Measurements from ENCODE around the gene APP. TPM values are rescaled to one million over a fixed set of nuclear protein-coding genes. Genes with fewer than 3 reads are reported as not detected.

APP gene
- total and polyA plus RNA-seq, 2 of the 13 experiments (the other 11 are each of a cell fraction or from before 2014, with no cell fraction given): 70.6 to 262 TPM

- Histone ChIP-seq H3K27ac (ENCODE audit: extremely low read length, insufficient read depth, low read length) (no peak overlapping the region), H4K20me1 (ENCODE audit: insufficient read depth, low read length) (no peaks in the 10 kb centered on the region), H3K36me3 (replicated peaks in 1 of 2; ENCODE audit: control insufficient read depth in 1 of 2, insufficient read depth in 2 of 2, low read length in 2 of 2) (0 out of 5 replicates have a peak, but pooled peaks cover 2 to 5% of the 10 kb centered on the region in 2 experiments), H3K9ac (ENCODE audit: insufficient read depth, low read depth, low read length) (no peak overlapping the region), H3K27me3 (ENCODE audit: control insufficient read depth in 1 of 2, insufficient read depth in 2 of 2, low read length in 2 of 2) (no peaks in the 10 kb centered on the region), H3K9me3 (ENCODE audit: low read length) (no peaks in the 10 kb centered on the region), H3K79me2 (ENCODE audit: insufficient read depth, low read length) (no peaks in the 10 kb centered on the region), H3K4me3 (replicated peaks in 1 of 3; ENCODE audit: insufficient read depth in 1 of 3, low read depth in 2 of 3, low read length in 3 of 3) (no peak overlapping the region), H3K4me2 (ENCODE audit: low read depth, low read length) (no peak overlapping the region), H2AFZ (ENCODE audit: low read length) (no peak overlapping the region), H3K4me1 (ENCODE audit: insufficient read depth, low read length) (no peaks in the 10 kb centered on the region)
- in situ Hi-C loops (cut with HindIII; ENCODE audit: extremely low pct_ligation_motif_present, low pct_unique_long_range_greater_than_20kb) (no loop called here), intact Hi-C loops (cut with micrococcal nuclease; ENCODE audit: unreplicated experiment) (no loop called here)
- FAIRE-seq (no peak), DNase-seq (ENCODE audit: low spot score) (no peak), ATAC-seq (no peak)
- no TSS peak for BruUV-seq (replicated peaks)
- 67% methylated on average over 13 of the region's 14 CpGs for WGBS (ENCODE audit: low lambda C conversion rate)
- POLR2A ChIA-PET: no interaction called here
- CTCF ChIA-PET (ENCODE audit: low intra/inter-chr PET ratio, low total read pairs): no interaction called here
- TF ChIP-seq, protein P1, sequence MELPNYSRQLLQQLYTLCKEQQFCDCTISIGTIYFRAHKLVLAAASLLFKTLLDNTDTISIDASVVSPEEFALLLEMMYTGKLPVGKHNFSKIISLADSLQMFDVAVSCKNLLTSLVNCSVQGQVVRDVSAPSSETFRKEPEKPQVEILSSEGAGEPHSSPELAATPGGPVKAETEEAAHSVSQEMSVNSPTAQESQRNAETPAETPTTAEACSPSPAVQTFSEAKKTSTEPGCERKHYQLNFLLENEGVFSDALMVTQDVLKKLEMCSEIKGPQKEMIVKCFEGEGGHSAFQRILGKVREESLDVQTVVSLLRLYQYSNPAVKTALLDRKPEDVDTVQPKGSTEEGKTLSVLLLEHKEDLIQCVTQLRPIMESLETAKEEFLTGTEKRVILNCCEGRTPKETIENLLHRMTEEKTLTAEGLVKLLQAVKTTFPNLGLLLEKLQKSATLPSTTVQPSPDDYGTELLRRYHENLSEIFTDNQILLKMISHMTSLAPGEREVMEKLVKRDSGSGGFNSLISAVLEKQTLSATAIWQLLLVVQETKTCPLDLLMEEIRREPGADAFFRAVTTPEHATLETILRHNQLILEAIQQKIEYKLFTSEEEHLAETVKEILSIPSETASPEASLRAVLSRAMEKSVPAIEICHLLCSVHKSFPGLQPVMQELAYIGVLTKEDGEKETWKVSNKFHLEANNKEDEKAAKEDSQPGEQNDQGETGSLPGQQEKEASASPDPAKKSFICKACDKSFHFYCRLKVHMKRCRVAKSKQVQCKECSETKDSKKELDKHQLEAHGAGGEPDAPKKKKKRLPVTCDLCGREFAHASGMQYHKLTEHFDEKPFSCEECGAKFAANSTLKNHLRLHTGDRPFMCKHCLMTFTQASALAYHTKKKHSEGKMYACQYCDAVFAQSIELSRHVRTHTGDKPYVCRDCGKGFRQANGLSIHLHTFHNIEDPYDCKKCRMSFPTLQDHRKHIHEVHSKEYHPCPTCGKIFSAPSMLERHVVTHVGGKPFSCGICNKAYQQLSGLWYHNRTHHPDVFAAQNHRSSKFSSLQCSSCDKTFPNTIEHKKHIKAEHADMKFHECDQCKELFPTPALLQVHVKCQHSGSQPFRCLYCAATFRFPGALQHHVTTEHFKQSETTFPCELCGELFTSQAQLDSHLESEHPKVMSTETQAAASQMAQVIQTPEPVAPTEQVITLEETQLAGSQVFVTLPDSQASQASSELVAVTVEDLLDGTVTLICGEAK (IDR thresholded peaks at IDR 0.05): no peak
- TF ChIP-seq, protein P1 (CRISPR knock-in tag; IDR thresholded peaks at IDR 0.05): no peak
- TF ChIP-seq ZBTB1 (CRISPR knock-in tag; IDR thresholded peaks at IDR 0.05; ENCODE audit: borderline replicate concordance): no peak
- TF ChIP-seq CREB1 (IDR thresholded peaks at IDR 0.05): no peak
- TF ChIP-seq CREB1 (CRISPR knock-in tag; IDR thresholded peaks at IDR 0.05): no peak
- no peak for TF ChIP-seq RFX3 (CRISPR knock-in tag; IDR thresholded peaks at IDR 0.05)
- TF ChIP-seq HDAC1 (CRISPR knock-in tag; IDR thresholded peaks at IDR 0.05): no peak
- no peak for TF ChIP-seq HNF4A (CRISPR knock-in tag; IDR thresholded peaks at IDR 0.05)
- TF ChIP-seq FOXK1 (CRISPR knock-in tag; IDR thresholded peaks at IDR 0.05; ENCODE audit: borderline replicate concordance, low read depth): no peak
- no peak for TF ChIP-seq ARNT2 (CRISPR knock-in tag; IDR thresholded peaks at IDR 0.05; ENCODE audit: low read depth)
- TF ChIP-seq HHEX (CRISPR knock-in tag; IDR thresholded peaks at IDR 0.05): no peak
- TF ChIP-seq TFDP1 (CRISPR knock-in tag; IDR thresholded peaks at IDR 0.05; ENCODE audit: borderline replicate concordance): no peak
- TF ChIP-seq MAFF (IDR thresholded peaks at IDR 0.05; ENCODE audit: low read depth, low read length): no peak
- TF ChIP-seq JDP2 (CRISPR knock-in tag; IDR thresholded peaks at IDR 0.05; ENCODE audit: borderline replicate concordance): no peak
Measured at GRCh38 chr21:25925064-25925800, 245.3 kb downstream of the APP start.

Data from HepG2 (cell line).